C4-2B (cell line): ENCODE measurements around the gene ZNF536.
"Not testable (repeated sequence)": the region's sequence is repeated elsewhere in the genome, so short reads cannot be mapped to it uniquely, and the experiment has no call there.

Experiments used
- H3K27ac ChIP-seq: fragments of 450-650 bp; 2 replicates; pipeline ENCODE4 v1.5.1; 2017
- ZFX ChIP-seq: fragments of 450-650 bp; IDR thresholded peaks from 2 replicates; pipeline ENCODE4 v1.6.1; 2017
- TF ChIP-seq, protein P1 (sequence below): fragments of 450-650 bp; conservative IDR thresholded peaks from 2 replicates; pipeline ENCODE4 v1.5.1; 2017; ENCODE audit warnings: mild to moderate bottlenecking

The ZNF536 gene

DNA sequence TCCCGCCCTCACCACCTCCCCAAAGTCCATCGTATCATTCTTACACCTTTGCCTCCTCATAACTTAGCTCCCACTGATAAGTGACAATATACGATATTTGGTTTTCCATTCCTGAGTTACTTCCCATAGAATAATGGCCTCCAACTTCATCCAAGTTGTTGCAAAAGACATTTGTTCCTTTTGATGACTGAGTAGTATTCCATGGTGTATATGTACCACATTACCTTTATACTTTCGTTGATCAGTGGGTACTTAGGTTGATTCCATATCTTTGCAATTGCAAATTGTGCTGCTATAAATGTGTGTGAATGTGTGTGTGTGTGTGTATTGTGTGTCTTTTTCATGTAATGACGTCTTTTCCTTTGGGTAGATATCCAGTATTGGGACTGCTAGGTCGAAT is 109.6 kb downstream of the ZNF536 start:
- no peak overlapping the region for H3K27ac ChIP-seq
- TF ChIP-seq, protein P1, sequence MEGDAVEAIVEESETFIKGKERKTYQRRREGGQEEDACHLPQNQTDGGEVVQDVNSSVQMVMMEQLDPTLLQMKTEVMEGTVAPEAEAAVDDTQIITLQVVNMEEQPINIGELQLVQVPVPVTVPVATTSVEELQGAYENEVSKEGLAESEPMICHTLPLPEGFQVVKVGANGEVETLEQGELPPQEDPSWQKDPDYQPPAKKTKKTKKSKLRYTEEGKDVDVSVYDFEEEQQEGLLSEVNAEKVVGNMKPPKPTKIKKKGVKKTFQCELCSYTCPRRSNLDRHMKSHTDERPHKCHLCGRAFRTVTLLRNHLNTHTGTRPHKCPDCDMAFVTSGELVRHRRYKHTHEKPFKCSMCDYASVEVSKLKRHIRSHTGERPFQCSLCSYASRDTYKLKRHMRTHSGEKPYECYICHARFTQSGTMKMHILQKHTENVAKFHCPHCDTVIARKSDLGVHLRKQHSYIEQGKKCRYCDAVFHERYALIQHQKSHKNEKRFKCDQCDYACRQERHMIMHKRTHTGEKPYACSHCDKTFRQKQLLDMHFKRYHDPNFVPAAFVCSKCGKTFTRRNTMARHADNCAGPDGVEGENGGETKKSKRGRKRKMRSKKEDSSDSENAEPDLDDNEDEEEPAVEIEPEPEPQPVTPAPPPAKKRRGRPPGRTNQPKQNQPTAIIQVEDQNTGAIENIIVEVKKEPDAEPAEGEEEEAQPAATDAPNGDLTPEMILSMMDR, result no peak
- no peak for TF ChIP-seq ZFX

DNA sequence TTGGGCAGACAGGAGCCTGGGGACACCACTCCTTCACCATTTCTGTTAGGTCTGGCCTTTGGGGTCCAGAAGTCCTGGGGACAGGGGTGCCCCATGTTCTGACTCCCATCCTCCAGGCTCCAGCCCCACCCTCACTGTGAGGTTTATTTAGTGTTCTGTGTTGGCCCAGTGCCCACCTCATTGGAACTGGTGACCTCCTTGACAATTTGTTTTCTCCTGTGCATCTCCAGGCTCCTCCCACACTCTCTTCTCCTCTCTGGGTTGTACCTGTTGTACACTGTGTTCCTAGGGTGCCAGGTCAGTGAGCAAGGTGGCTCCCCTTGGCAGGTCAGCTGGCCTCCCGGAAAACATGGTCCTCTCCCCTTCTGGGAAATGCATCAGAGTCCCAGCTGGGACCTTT is 110.8 kb downstream of the ZNF536 start:
- TF ChIP-seq ZFX, result no peak
- TF ChIP-seq, protein P1, result no peak
- H3K27ac ChIP-seq, result no peak overlapping the region

DNA sequence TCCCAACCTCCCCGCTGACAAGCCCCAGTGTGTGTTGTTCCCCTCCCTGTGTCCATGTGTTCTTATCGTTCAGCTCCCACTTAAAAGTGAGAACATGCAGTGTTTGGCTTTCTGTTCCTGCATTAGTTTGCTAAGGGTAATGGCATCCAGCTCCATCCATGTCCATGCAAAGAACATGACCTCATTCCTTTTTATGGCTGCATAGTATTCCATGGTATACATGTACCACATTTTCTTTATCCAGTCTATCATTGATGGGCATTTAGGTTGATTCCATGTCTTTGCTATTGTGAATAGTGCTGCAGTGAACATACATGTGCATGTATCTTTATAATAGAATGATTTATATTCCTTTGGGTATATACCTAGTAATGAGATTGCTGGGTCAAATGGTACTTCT is 114.1 kb downstream of the ZNF536 start:
- not testable (repeated sequence) for H3K27ac ChIP-seq

DNA sequence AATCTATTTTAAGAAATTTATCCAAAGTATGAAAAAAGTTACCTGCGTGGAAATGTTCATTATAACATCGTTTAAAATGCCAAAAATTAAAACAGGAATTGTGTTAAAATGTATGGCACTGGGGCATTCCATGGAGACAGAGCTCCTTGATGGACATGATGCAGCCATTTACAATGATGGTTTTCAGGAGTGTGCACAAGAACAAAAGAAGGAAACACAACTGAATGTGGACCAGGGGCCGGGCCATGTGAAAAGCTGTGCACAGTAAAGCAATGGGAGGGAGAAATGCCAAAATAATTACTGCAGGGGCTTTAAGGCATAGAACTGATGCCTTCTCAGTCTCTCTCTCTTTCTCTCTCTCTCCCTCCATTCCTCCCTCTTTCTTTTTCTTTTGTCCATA is 115.0 kb downstream of the ZNF536 start:
- no peak for TF ChIP-seq ZFX
- TF ChIP-seq, protein P1, result no peak
- no peak overlapping the region for H3K27ac ChIP-seq

DNA sequence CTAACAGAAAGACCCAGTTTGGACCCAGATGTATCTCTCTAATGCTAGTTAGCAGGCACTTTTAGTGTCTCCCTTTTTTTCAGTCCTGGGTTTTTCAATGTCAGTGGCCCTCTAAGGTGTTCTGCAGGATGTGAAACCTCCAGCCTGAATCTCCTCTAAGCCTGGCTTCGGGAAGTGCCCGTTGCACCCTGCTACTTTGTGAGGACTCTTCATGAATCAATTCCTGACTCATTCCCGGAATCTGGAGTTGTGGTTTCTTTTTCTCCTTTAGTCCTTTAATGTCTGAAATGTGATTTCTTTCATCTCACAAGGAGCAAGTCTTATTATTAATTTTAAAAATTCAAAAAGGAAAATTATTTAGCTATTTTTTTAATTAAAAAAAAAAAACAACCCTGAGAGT is 116.0 kb downstream of the ZNF536 start:
- no peak for TF ChIP-seq ZFX
- TF ChIP-seq, protein P1, result no peak
- H3K27ac ChIP-seq, result no peak overlapping the region

DNA sequence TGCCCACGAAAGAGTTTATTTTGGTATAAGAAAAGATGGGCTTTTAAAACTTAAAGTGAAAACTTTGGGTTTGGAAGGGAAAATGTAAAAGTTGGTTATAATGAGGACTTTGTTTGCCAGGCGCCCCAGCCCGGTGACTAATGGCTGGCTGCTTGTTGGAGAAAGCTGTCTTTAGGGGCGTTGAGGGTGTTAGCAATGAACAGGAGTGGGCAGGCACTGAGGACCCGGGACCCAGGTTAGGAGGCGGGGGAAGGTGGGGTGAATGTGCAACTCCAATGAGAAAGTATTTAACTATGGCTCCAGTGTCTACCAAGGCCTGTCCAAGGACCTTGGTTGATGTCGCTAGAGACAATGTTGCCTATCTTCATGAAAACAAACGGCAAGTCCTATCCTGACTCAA is 118.6 kb downstream of the ZNF536 start:
- TF ChIP-seq, protein P1, result no peak
- TF ChIP-seq ZFX, result no peak
- H3K27ac ChIP-seq, result no peak overlapping the region

DNA sequence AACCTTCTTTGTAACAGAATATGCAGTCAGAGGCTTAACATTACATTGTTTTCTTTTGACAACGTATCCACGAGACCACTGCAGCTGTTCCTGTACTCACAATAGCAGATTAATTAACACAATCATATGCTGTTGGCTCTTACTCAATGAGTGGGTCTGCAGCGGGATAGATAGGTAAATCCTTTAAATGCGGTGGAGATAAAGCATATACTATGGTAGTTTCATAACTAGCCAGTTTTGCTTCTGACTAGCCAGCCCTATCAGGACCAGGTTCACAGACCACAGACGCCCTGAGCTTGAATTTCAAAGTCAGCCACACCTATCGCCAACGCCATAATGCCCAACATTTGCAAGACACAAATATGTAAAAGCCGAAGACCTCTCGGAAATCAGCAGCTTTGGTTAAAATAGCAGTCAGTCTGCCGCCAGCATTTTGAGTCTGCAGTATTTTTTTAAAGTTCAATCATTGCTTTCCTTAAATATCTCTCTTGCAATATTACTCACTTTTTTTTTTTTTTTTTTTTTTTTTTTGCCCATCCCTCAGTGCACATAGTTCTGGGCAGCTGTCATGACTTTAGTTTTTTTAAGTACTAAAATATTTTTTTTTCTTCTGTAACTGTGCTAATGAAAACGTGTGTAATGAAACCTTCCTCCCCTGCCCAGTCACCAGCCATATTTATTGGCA is 120.5 kb downstream of the ZNF536 start:
- TF ChIP-seq, protein P1, result no peak
- TF ChIP-seq ZFX, result no peak
- no peak overlapping the region for H3K27ac ChIP-seq

DNA sequence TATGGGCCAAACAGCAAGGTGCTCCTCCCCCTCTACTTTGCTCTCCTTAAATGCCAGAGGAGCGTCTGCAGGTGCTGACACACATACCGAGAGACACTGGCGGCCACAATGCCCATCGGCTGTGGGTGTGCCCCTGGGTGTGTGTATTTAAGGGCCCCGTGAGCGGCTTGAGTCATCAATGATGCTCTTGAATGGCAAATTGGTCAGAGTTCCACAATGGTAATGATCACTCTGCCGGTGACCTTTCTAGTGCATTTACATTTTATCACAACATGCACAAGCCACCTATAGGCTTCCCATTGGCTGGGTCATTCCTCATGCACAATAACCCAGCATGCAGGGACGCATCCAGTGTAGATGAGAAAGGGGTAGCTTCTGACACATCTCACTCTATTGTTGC is 124.8 kb downstream of the ZNF536 start:
- TF ChIP-seq ZFX, result no peak
- TF ChIP-seq, protein P1, result no peak
- no peak overlapping the region for H3K27ac ChIP-seq

DNA sequence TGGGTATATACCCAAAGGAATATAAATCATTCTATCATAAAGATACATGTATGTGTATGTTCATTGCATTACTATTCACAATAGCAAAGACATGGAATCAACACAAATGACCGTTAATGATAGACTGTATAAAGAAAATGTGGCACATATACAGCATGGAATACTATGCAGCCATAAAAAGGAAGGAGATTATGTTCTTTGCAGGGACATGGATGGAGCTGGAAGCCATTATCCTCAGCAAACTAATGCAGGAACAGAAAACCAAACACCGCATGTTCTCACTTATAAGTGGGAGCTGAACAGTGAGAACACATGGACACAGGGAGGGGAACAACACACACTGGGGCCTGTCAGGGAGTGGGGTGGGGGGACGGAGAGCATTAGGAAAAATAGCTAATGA is 125.9 kb downstream of the ZNF536 start:
- H3K27ac ChIP-seq, result not testable (repeated sequence)
